Lung (tissue), 12 donors: ENCODE results near the gene OCEL1. TPM values are rescaled to one million over a fixed set of nuclear protein-coding genes. Genes with fewer than 3 reads are reported as not detected.
A peak's percentile ranks its signal among the peaks of the same experiment; 100 is the strongest.

Experiments
- ATAC-seq: fragments of 200-7000 bp; cut with Tn5 transposase; one replicate; pipeline ENCODE4 v1.9.1; 2020; ENCODE audit warnings: moderate number of reproducible peaks; ENCODE audit not compliant: insufficient read depth, low FRiP score
- DNase-seq, 3 donors: peaks; one replicate each; pipeline ENCODE4 v3.0.0-alpha.2; 2013 to 2017
- H3K27ac ChIP-seq, 2 donors: one replicate each; pipeline ENCODE4 v1.5.1; 2013; ENCODE audit warnings: mild to moderate bottlenecking in 2 of 2, moderate library complexity in 2 of 2, control low read depth in 1 of 2, inconsistent platforms in 1 of 2, low read depth in 1 of 2, low read length in 1 of 2
- H3K27me3 ChIP-seq, 3 donors: one replicate each; pipeline ENCODE4 v1.5.1; 2013; ENCODE audit warnings: low read length in 2 of 3; ENCODE audit not compliant: control insufficient read depth in 3 of 3, insufficient read depth in 3 of 3
- H3K36me3 ChIP-seq, 4 donors: one replicate each; pipeline ENCODE4 v1.5.1; 2013; ENCODE audit warnings: low read length in 4 of 4, mild to moderate bottlenecking in 1 of 4, moderate library complexity in 1 of 4; ENCODE audit not compliant: control insufficient read depth in 4 of 4, insufficient read depth in 4 of 4
- H3K4me1 ChIP-seq, 5 donors: one replicate each; pipeline ENCODE4 v1.5.1; 2013; ENCODE audit warnings: low read length in 5 of 5, mild to moderate bottlenecking in 2 of 5, moderate library complexity in 1 of 5; ENCODE audit not compliant: control insufficient read depth in 5 of 5, insufficient read depth in 5 of 5
- H3K4me3 ChIP-seq: one replicate; pipeline ENCODE4 v1.5.1; 2013; ENCODE audit warnings: mild to moderate bottlenecking, control low read depth, moderate library complexity
- H3K9ac ChIP-seq, 2 donors: one replicate each; pipeline ENCODE4 v1.5.1; 2013; ENCODE audit warnings: low read length in 2 of 2, control low read depth in 1 of 2; ENCODE audit not compliant: insufficient read depth in 1 of 2
- H3K9me3 ChIP-seq, 4 donors: one replicate each; pipeline ENCODE4 v1.5.1; 2013; ENCODE audit warnings: low read length in 3 of 4, mild to moderate bottlenecking in 1 of 4, moderate library complexity in 1 of 4; ENCODE audit not compliant: control insufficient read depth in 4 of 4, insufficient read depth in 3 of 4
- WGBS, 2 donors: extraction: QIAGEN DNeasy Blood & Tissue Kit; methylation state at CpG; one replicate each; pipeline ENCODE4 v1.1.7; 2013; 5-methylcytosine and 5-hydroxymethylcytosine counted together
- polyA plus RNA-seq, 2 donors: library from polyadenylated mRNA; stranded (reverse); fragments of 200-250 nt; gene quantifications; one replicate each; pipeline ENCODE4 v1.2.1, GENCODE V29; 2013
- total RNA-seq, 2 donors: library from RNA; depleted of rRNA in 1 of 2; stranded (reverse); fragments of >200 nt in 1 of 2; gene quantifications; one replicate each; pipeline ENCODE4 v1.2.1, GENCODE V29; 2014 to 2021
- TF ChIP-seq, protein P1 (sequence below): IDR thresholded peaks from 2 replicates; pipeline ENCODE4 v1.5.1; 2012; ENCODE audit warnings: mild to moderate bottlenecking; ENCODE audit errors: control extremely low read depth, extremely low read depth
- donor health status: control.
- donor health status: control.
- donor health status: Bipolar disorder and iron deficiency.
- donor health status: healthy.
- donor health status: DM: yes; HTN: yes; CAD: no.

Gene OCEL1
- total and polyA plus RNA-seq, 4 donors = 9.1 to 39.5 (median 25.3) TPM

DNA sequence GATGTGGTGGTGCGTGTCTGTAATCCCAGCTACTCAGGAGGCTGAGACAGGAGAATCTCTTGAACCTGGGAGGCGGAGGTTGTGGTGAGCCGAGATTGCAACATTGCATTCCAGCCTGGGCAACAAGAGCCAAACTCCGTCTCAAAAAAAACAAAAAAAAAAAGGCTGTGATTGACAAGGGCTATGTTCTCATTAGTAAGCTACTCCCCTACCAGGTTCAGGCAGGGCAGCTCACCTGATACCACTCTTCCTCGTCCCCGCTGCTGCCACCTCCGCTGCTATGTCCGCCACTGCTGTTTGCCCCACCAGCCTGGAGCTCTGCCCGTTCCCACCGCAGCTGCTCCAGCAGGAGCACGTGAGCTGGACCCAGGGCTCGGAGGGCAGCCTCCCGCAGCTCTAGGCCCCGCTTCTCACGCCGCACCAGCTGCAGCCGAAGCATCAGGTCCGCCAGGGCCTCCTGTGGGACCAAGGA, 29.2 kb downstream of the OCEL1 start:
- no peaks in the 10 kb centered on the region for H3K27me3 ChIP-seq
- DNase-seq (no peak), ATAC-seq (peak; percentile 40)
- peak overlapping the region in 1 of 2 donors; percentile 80 for H3K27ac ChIP-seq
- peaks cover 0 to 4% (median 0%) of the 10 kb centered on the region in 5 donors for H3K4me1 ChIP-seq
- 68 to 76% methylated on average over 18 of the region's 18 CpGs for WGBS, 2 donors
- no peak overlapping the region for H3K4me3 ChIP-seq
- H3K9ac ChIP-seq = no peak overlapping the region
- peaks cover 0 to 5% (median 0%) of the 10 kb centered on the region in 4 donors for H3K9me3 ChIP-seq
- TF ChIP-seq, protein P1, sequence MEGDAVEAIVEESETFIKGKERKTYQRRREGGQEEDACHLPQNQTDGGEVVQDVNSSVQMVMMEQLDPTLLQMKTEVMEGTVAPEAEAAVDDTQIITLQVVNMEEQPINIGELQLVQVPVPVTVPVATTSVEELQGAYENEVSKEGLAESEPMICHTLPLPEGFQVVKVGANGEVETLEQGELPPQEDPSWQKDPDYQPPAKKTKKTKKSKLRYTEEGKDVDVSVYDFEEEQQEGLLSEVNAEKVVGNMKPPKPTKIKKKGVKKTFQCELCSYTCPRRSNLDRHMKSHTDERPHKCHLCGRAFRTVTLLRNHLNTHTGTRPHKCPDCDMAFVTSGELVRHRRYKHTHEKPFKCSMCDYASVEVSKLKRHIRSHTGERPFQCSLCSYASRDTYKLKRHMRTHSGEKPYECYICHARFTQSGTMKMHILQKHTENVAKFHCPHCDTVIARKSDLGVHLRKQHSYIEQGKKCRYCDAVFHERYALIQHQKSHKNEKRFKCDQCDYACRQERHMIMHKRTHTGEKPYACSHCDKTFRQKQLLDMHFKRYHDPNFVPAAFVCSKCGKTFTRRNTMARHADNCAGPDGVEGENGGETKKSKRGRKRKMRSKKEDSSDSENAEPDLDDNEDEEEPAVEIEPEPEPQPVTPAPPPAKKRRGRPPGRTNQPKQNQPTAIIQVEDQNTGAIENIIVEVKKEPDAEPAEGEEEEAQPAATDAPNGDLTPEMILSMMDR = no peak
- H3K36me3 ChIP-seq = peaks cover 0 to 9% (median 0%) of the 10 kb centered on the region in 4 donors

DNA sequence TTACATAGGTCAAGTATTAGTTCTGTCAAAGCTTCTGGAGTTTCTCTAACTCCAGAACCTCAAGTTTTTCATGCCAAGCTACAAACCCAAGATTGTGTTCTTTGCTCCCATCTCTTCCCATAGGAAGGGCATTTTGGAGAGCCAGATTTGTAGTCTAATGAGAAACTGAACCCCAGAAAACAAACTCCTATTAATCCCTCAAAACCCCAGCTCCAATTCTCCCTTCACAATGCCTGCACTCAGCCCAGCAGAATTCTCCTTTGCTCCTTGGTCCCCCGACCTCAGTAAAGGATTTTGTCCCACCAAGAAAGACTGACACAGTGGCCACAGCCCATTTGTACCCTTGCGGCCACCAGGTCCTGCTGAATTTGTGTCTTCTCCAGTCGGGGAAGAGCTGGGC, 30.1 kb downstream of the OCEL1 start:
- H3K36me3 ChIP-seq = peaks cover 0 to 9% (median 0%) of the 10 kb centered on the region in 4 donors
- H3K27ac ChIP-seq = no peak overlapping the region
- H3K9ac ChIP-seq = no peak overlapping the region
- WGBS, 2 donors = 86 to 91% methylated on average over 3 of the region's 3 CpGs
- no peak overlapping the region for H3K4me3 ChIP-seq
- no peaks in the 10 kb centered on the region for H3K27me3 ChIP-seq
- TF ChIP-seq, protein P1 = no peak
- DNase-seq (no peak), ATAC-seq (no peak)
- peaks cover 0 to 5% (median 0%) of the 10 kb centered on the region in 4 donors for H3K9me3 ChIP-seq
- peaks cover 0 to 6% (median 0%) of the 10 kb centered on the region in 5 donors for H3K4me1 ChIP-seq

DNA sequence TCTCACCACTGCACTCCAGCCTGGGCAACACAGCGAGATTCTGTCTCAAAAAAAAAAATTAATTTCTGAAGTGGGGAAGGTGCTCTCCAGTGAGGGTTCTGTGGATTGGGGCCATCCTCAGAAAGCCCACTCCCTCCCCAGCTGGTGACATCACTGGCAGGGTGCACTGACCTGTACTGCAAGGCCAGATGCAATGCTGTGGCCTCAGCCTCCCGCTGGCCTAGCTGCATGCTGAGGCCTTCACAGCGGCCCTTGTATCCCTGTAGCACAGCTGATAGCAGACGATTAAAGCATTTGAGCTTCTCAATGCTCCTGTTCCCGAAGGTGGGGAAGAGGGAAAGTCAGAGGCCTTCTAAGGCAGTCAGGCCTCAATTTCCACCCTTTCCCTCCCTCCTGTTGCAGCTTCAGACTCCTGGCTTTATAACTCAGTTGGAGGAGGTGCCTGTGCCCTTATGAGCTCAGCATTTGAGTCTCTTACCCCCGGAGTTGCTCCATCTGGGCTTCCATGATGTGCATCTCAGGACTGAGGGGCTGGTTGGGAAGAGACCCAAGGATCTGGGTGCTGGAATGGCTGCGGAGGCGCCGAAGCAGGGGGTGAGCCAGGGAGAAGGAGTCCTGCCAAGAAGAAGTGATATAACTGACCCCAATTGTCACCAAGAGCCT, 33.2 kb downstream of the OCEL1 start:
- Histone ChIP-seq H3K9ac (no peak overlapping the region), H3K4me1 (peaks cover 0 to 6% (median 0%) of the 10 kb centered on the region in 5 donors), H3K36me3 (peaks cover 0 to 8% (median 0%) of the 10 kb centered on the region in 4 donors), H3K9me3 (peaks cover 0 to 5% (median 0%) of the 10 kb centered on the region in 4 donors), H3K4me3 (no peak overlapping the region), H3K27me3 (no peaks in the 10 kb centered on the region), H3K27ac (no peak overlapping the region)
- ATAC-seq (no peak), DNase-seq (no peak)
- WGBS, 2 donors = 94 to 95% methylated on average over 9 of the region's 9 CpGs
- TF ChIP-seq, protein P1 = no peak
